Endodermal cell (in vitro differentiated cells): ENCODE measurements around the gene WDR12. TPM values are rescaled to one million over a fixed set of nuclear protein-coding genes. Genes with fewer than 3 reads are reported as not detected.

Source experiments
- DNase-seq: peaks from one replicate; pipeline ENCODE4 v3.0.0-alpha.2; 2017
- H3K27ac ChIP-seq: 2 replicates; pipeline ENCODE4 v1.5.1; 2013; ENCODE audit warnings: mild to moderate bottlenecking, low read depth, low read length, moderate library complexity
- H3K27me3 ChIP-seq: 2 replicates; pipeline ENCODE4 v1.6.1; 2013; ENCODE audit warnings: mild to moderate bottlenecking, low read length, moderate library complexity; ENCODE audit not compliant: insufficient read depth, control insufficient read depth, poor library complexity, severe bottlenecking
- H3K36me3 ChIP-seq: 2 replicates; pipeline ENCODE4 v1.7.0; 2013; ENCODE audit warnings: mild to moderate bottlenecking, low read length, moderate library complexity; ENCODE audit not compliant: control insufficient read depth, insufficient read depth
- H3K4me1 ChIP-seq: one replicate; pipeline ENCODE4 v1.7.0; 2013; ENCODE audit warnings: low read length; ENCODE audit not compliant: control insufficient read depth, insufficient read depth
- H3K4me3 ChIP-seq: 2 replicates; pipeline ENCODE4 v1.5.1; 2013; ENCODE audit warnings: mild to moderate bottlenecking, low read length, moderate library complexity
- H3K9ac ChIP-seq: 2 replicates; pipeline ENCODE4 v1.6.1; 2013; ENCODE audit warnings: mild to moderate bottlenecking, low read length, moderate library complexity; ENCODE audit not compliant: poor library complexity, severe bottlenecking; ENCODE audit errors: extremely low read depth
- H3K9me3 ChIP-seq: 2 replicates; pipeline ENCODE4 v1.6.1; 2013; ENCODE audit warnings: mild to moderate bottlenecking, low read length, moderate library complexity; ENCODE audit not compliant: control insufficient read depth
- H3K27ac Mint-ChIP-seq: 2 replicates; pipeline ENCODE4 v1.8.0; 2020; ENCODE audit warnings: mixed read lengths
- H3K27me3 Mint-ChIP-seq: 2 replicates; pipeline ENCODE4 v1.8.0; 2021; ENCODE audit warnings: mild to moderate bottlenecking, mixed read lengths; ENCODE audit not compliant: insufficient read depth
- H3K36me3 Mint-ChIP-seq: 2 replicates; pipeline ENCODE4 v1.8.0; 2020; ENCODE audit warnings: low read depth, mixed read lengths
- H3K4me1 Mint-ChIP-seq: 2 replicates; pipeline ENCODE4 v1.8.0; 2020; ENCODE audit warnings: mixed read lengths
- H3K4me3 Mint-ChIP-seq: 2 replicates; pipeline ENCODE4 v1.8.0; 2020; ENCODE audit warnings: mild to moderate bottlenecking, moderate library complexity, mixed read lengths
- H3K9me3 Mint-ChIP-seq: 2 replicates; pipeline ENCODE4 v1.8.0; 2020; ENCODE audit warnings: mild to moderate bottlenecking, mixed read lengths
- CTCF ChIP-seq: fragments of 200-600 bp; sonication (generic); conservative IDR thresholded peaks from 2 replicates; pipeline ENCODE4 v1.5.0; 2021; ENCODE audit warnings: antibody characterized with exemption, mild to moderate bottlenecking
- WGBS, 2 experiments: methylation state at CpG; one replicate each; pipeline versions ENCODE4 v1.1.5 to v1.1.7; 2013; ENCODE audit warnings: missing lambda C conversion rate in 2 of 2, mixed read lengths in 1 of 2; ENCODE audit not compliant: insufficient coverage in 1 of 2, insufficient read length in 1 of 2; 5-methylcytosine and 5-hydroxymethylcytosine counted together
- total RNA-seq, 2 donors: library from RNA; stranded (reverse); fragmentation: NEBNext Ultra II Directional in 1 of 2; extraction: Animal tissue kit (Norgen Biotek cat#: 25700) in 1 of 2; gene quantifications; 2 replicates in 1 of 2; 3 replicates in 1 of 2; pipeline ENCODE4 v1.2.1, GENCODE V29; 2021

Gene WDR12
- total RNA-seq, 2 donors from 2014 or later, result 84.4 to 104 TPM

GRCh38 chr2:202848813-202849212 lies 62.7 kb downstream of the WDR12 start:
- 84 to 89% methylated on average over 7 to 8 of the region's 8 CpGs for WGBS, 2 experiments
- Mint-ChIP-seq H3K4me3 (no peak overlapping the region), H3K4me1 (no peaks in the 10 kb centered on the region)

GRCh38 chr2:202847693-202848524 lies 63.6 kb downstream of the WDR12 start:
- Mint-ChIP-seq H3K4me1 (no peaks in the 10 kb centered on the region), H3K36me3 (no peaks in the 10 kb centered on the region), H3K9me3 (peaks cover 3% of the 10 kb centered on the region), H3K27ac (no peak overlapping the region), H3K4me3 (no peak overlapping the region), H3K27me3 (no peaks in the 10 kb centered on the region)
- H3K9ac ChIP-seq, result no peak overlapping the region
- TF ChIP-seq CTCF, result no peak
- H3K27me3 ChIP-seq, result no peaks in the 10 kb centered on the region
- peaks cover 6% of the 10 kb centered on the region for H3K9me3 ChIP-seq
- no peak for DNase-seq
- 88 to 97% methylated on average over 6 to 9 of the region's 9 CpGs for WGBS, 2 experiments
- H3K27ac ChIP-seq, result no peak overlapping the region
- H3K36me3 ChIP-seq, result no peaks in the 10 kb centered on the region
- no peaks in the 10 kb centered on the region for H3K4me1 ChIP-seq
- H3K4me3 ChIP-seq, result no peak overlapping the region

More at GRCh38 chr2:202848813-202849212, 62.7 kb downstream of the WDR12 start:
- H3K9me3 ChIP-seq, result no peaks in the 10 kb centered on the region
- Mint-ChIP-seq H3K9me3 (no peaks in the 10 kb centered on the region), H3K27ac (no peak overlapping the region), H3K36me3 (no peaks in the 10 kb centered on the region), H3K27me3 (no peaks in the 10 kb centered on the region)
- no peaks in the 10 kb centered on the region for H3K4me1 ChIP-seq
- DNase-seq, result no peak
- H3K27ac ChIP-seq, result no peak overlapping the region
- no peaks in the 10 kb centered on the region for H3K36me3 ChIP-seq
- no peaks in the 10 kb centered on the region for H3K27me3 ChIP-seq
- H3K9ac ChIP-seq, result no peak overlapping the region
- TF ChIP-seq CTCF, result no peak
- H3K4me3 ChIP-seq, result no peak overlapping the region

GRCh38 chr2:202844656-202845055 lies 66.8 kb downstream of the WDR12 start:
- Mint-ChIP-seq H3K4me1 (peaks cover under 1% of the 10 kb centered on the region), H3K4me3 (no peak overlapping the region), H3K9me3 (peaks cover 3% of the 10 kb centered on the region), H3K27ac (no peak overlapping the region), H3K36me3 (no peaks in the 10 kb centered on the region), H3K27me3 (no peaks in the 10 kb centered on the region)
- Histone ChIP-seq H3K36me3 (no peaks in the 10 kb centered on the region), H3K27ac (no peak overlapping the region), H3K4me1 (no peaks in the 10 kb centered on the region), H3K4me3 (no peak overlapping the region), H3K27me3 (no peaks in the 10 kb centered on the region), H3K9me3 (peaks cover 6% of the 10 kb centered on the region), H3K9ac (no peak overlapping the region)
- no peak for DNase-seq
- 91 to 94% methylated on average over 2 of the region's 2 CpGs for WGBS, 2 experiments
- TF ChIP-seq CTCF, result no peak
